ENCODE results near the gene TMEM61. TPM values are rescaled to one million over a fixed set of nuclear protein-coding genes. Genes with fewer than 3 reads are reported as not detected.

The TMEM61 gene
- total RNA-seq, 1 experiment from 2014 or later, result 0.74 TPM

GRCh38 chr1:54982739-54983138 lies 2.3 kb downstream of the TMEM61 start:
- no peak overlapping the region for H3K27ac Mint-ChIP-seq
- CTCF ChIA-PET, result interaction anchor here (1.0 to 7.7 kb wide), 4 partner anchors 10 to 39 kb away, joined by 3 to 51 read pairs (median 6); partner anchors contain the start of gene BSND
- no peaks in the 10 kb centered on the region for H3K9me3 Mint-ChIP-seq
- H3K27me3 Mint-ChIP-seq (ENCODE audit: low read depth), result peaks cover 31% of the 10 kb centered on the region
- TF ChIP-seq ATF2 (CRISPR knock-in tag; IDR thresholded peaks at IDR 0.05; ENCODE audit: borderline replicate concordance, low read depth) (no peak), ZNF138 (CRISPR knock-in tag; conservative IDR thresholded peaks at IDR 0.05) (no peak), ZNF396 (CRISPR knock-in tag; IDR thresholded peaks at IDR 0.05; ENCODE audit: borderline replicate concordance) (no peak), TP53 (CRISPR knock-in tag; IDR thresholded peaks at IDR 0.05) (no peak), PRDM15 (CRISPR knock-in tag; IDR thresholded peaks at IDR 0.05) (no peak), E2F1 (CRISPR knock-in tag; IDR thresholded peaks at IDR 0.05) (no peak), USF1 (CRISPR knock-in tag; IDR thresholded peaks at IDR 0.05) (no peak), ZNF263 (CRISPR knock-in tag; IDR thresholded peaks at IDR 0.05; ENCODE audit: low read depth) (no peak), KAT7 (CRISPR knock-in tag; IDR thresholded peaks at IDR 0.05; ENCODE audit: borderline replicate concordance) (no peak), CREM (CRISPR knock-in tag; IDR thresholded peaks at IDR 0.05) (no peak), IRF2 (CRISPR knock-in tag; IDR thresholded peaks at IDR 0.05; ENCODE audit: borderline replicate concordance, low read depth) (no peak), GTF2I (CRISPR knock-in tag; conservative IDR thresholded peaks at IDR 0.05) (no peak), GRHL2 (CRISPR knock-in tag; IDR thresholded peaks at IDR 0.05; ENCODE audit: insufficient replicate concordance, severe bottlenecking) (no peak)
- ATAC-seq (no peak), DNase-seq (ENCODE audit: low spot score) (no peak)
- POLR2A ChIA-PET, result no interaction called here
- H3K4me1 Mint-ChIP-seq, result peaks cover 21% of the 10 kb centered on the region
- no peak overlapping the region for H3K4me3 Mint-ChIP-seq
- H3K36me3 Mint-ChIP-seq, result no peaks in the 10 kb centered on the region

- Mint-ChIP-seq H3K4me3 (no peak overlapping the region), H3K27me3 (ENCODE audit: low read depth) (peaks cover 19% of the 10 kb centered on the region), H3K4me1 (peaks cover 18% of the 10 kb centered on the region), H3K9me3 (no peaks in the 10 kb centered on the region), H3K36me3 (no peaks in the 10 kb centered on the region), H3K27ac (no peak overlapping the region; the same call in 1 of the 2 replicates)
- POLR2A ChIA-PET, result no interaction called here
- no peak for ATAC-seq
- DNase-seq (ENCODE audit: low spot score), result no peak
- CTCF ChIA-PET, result interaction anchor here (1.5 to 7.7 kb wide), 4 partner anchors 12 to 39 kb away, joined by 4 to 51 read pairs (median 11); partner anchors contain the start of gene BSND
- TF ChIP-seq GABPB1 (CRISPR knock-in tag; IDR thresholded peaks at IDR 0.05), result no peak
- TF ChIP-seq SP1 (CRISPR knock-in tag; conservative IDR thresholded peaks at IDR 0.05), result no peak
- no peak for TF ChIP-seq OVOL2 (CRISPR knock-in tag; IDR thresholded peaks at IDR 0.05; ENCODE audit: borderline replicate concordance)
- no peak for TF ChIP-seq FOXP1 (CRISPR knock-in tag; IDR thresholded peaks at IDR 0.05; ENCODE audit: borderline replicate concordance)
- no peak for TF ChIP-seq ZNF512 (CRISPR knock-in tag; IDR thresholded peaks at IDR 0.05; ENCODE audit: borderline replicate concordance)
- no peak for TF ChIP-seq CBFB (CRISPR knock-in tag; IDR thresholded peaks at IDR 0.05; ENCODE audit: low read depth)
- no peak for TF ChIP-seq IRF1 (CRISPR knock-in tag; IDR thresholded peaks at IDR 0.05)
- no peak for TF ChIP-seq E2F1 (CRISPR knock-in tag; IDR thresholded peaks at IDR 0.05)
Measured at GRCh38 chr1:54984131-54984842, 3.9 kb downstream of the TMEM61 start.
